ENCODE results near the gene RPS26. TPM values are rescaled to one million over a fixed set of nuclear protein-coding genes. Genes with fewer than 3 reads are reported as not detected.

RPS26 gene
- total and polyA plus RNA-seq, 9 of the 15 experiments (the other 6 are each of a cell fraction or from before 2014, with no cell fraction given), result 70.2 to 1,589 (median 852) TPM

DNA sequence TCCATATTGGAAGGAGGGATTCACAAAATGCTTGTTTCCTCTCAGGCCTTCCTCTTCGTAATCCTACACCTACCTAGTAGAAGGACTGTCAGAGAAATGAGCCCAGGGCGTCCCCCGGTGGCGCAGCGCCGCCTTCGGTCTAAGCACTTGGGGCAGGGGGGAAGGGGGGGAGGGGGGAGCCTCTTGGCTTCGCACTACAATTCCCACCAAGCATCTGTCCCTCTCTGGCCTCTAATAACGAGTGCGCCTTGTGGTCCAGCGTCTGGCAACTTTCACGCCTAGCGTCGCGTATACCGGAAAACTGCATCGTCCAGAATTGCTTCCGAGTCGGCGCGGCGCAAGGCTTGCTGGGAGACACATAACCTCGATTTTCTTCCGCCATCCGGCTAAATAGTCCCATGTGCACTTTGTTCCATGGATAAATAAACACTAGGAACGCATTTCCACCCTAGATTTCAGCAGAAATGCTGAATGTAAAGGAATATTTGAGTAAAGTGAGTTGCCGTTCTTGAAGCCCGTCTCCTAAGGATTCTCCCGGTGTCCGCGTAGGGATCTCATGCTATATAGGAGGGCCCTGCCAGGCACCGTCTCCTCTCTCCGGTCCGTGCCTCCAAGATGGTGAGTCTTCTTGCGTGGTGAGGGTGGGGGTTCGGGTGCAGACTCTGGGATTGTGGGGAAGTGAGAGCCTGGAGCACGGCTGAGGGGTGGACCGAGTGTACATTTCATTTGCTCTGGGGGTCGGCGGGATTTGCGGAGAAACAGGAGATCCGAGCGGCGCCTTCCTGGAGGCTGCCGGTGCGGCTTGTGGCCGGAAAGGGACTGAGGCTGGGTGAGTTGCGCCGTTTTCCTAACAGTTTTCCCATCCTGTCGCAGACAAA lies at the start of gene RPS26 (continued):
- TF ChIP-seq IRF9 (tag; IDR thresholded peaks at IDR 0.05), result 0 out of 2 replicates have a peak, but pooled peaks have one; percentile 36
- TF ChIP-seq ZNF584 (CRISPR knock-in tag; IDR thresholded peaks at IDR 0.05; ENCODE audit: low read depth), result peak; percentile 78; the same call in 1 of the 2 replicates
- 0 out of 2 replicates have a peak, but pooled peaks have one; percentile 19 for TF ChIP-seq FOXK1 (CRISPR knock-in tag; IDR thresholded peaks at IDR 0.05; ENCODE audit: borderline replicate concordance)
- TF ChIP-seq, protein P1, sequence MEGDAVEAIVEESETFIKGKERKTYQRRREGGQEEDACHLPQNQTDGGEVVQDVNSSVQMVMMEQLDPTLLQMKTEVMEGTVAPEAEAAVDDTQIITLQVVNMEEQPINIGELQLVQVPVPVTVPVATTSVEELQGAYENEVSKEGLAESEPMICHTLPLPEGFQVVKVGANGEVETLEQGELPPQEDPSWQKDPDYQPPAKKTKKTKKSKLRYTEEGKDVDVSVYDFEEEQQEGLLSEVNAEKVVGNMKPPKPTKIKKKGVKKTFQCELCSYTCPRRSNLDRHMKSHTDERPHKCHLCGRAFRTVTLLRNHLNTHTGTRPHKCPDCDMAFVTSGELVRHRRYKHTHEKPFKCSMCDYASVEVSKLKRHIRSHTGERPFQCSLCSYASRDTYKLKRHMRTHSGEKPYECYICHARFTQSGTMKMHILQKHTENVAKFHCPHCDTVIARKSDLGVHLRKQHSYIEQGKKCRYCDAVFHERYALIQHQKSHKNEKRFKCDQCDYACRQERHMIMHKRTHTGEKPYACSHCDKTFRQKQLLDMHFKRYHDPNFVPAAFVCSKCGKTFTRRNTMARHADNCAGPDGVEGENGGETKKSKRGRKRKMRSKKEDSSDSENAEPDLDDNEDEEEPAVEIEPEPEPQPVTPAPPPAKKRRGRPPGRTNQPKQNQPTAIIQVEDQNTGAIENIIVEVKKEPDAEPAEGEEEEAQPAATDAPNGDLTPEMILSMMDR (IDR thresholded peaks at IDR 0.05 in 2 of 3, conservative IDR thresholded peaks at IDR 0.05 in 1 of 3; ENCODE audit: insufficient read depth in 2 of 3, low read depth in 1 of 3, low read length in 3 of 3), result peak; percentile 42 to 82 (median 73)
- TF ChIP-seq ZNF384 (IDR thresholded peaks at IDR 0.05; ENCODE audit: low read depth, low read length), result no peak
- no peak for TF ChIP-seq RBM15 (IDR thresholded peaks at IDR 0.05; ENCODE audit: insufficient read depth, low read length)
- TF ChIP-seq KDM5B (IDR thresholded peaks at IDR 0.05; ENCODE audit: insufficient replicate concordance, low read depth, low read length), result peak; percentile 100
- TF ChIP-seq CBX2 (IDR thresholded peaks at IDR 0.05; ENCODE audit: insufficient read depth, low read length, poor library complexity, severe bottlenecking), result no peak
- peak; percentile 69 for TF ChIP-seq FOXM1 (IDR thresholded peaks at IDR 0.05; ENCODE audit: low read depth)
- no peak for TF ChIP-seq FOXM1 (CRISPR knock-in tag; IDR thresholded peaks at IDR 0.05; ENCODE audit: low read depth)
- no peak for TF ChIP-seq ZNF140 (CRISPR knock-in tag; IDR thresholded peaks at IDR 0.05)
- no peak for TF ChIP-seq ZBTB34 (CRISPR knock-in tag; IDR thresholded peaks at IDR 0.05)
- TF ChIP-seq E2F3 (CRISPR knock-in tag; IDR thresholded peaks at IDR 0.05), result no peak
- no peak for TF ChIP-seq ZNF785 (CRISPR knock-in tag; IDR thresholded peaks at IDR 0.05)
- no peak for TF ChIP-seq KAT2B (IDR thresholded peaks at IDR 0.05; ENCODE audit: low read depth, low read length)
- no peak for TF ChIP-seq ZBTB49 (CRISPR knock-in tag; IDR thresholded peaks at IDR 0.05; ENCODE audit: borderline replicate concordance)
- 0 out of 4 replicates have a peak, but pooled peaks of 1 of the 2 experiments have one; percentile 44 for TF ChIP-seq ETV6 (IDR thresholded peaks at IDR 0.05; ENCODE audit: borderline replicate concordance in 1 of 2, low read depth in 2 of 2, low read length in 1 of 2)
- TF ChIP-seq ETV6 (CRISPR knock-in tag; IDR thresholded peaks at IDR 0.05; ENCODE audit: borderline replicate concordance), result no peak; the same call in 1 of the 2 replicates
- TF ChIP-seq YBX1 (IDR thresholded peaks at IDR 0.05), result no peak
- TF ChIP-seq GTF2F1 (IDR thresholded peaks at IDR 0.05; ENCODE audit: low read depth, low read length), result peak; percentile 49; the same call in 1 of the 2 replicates
